Measurements from ENCODE around the gene ANTKMT.

GRCh38 chr16:740459-740763 lies 19.5 kb downstream of the ANTKMT start:
- TF ChIP-seq ZC3H10 (CRISPR knock-in tag; IDR thresholded peaks at IDR 0.05): no peak
- TF ChIP-seq OSR1 (CRISPR knock-in tag; IDR thresholded peaks at IDR 0.05): no peak
- no peak for TF ChIP-seq PATZ1 (CRISPR knock-in tag; IDR thresholded peaks at IDR 0.05; ENCODE audit: borderline replicate concordance)
